Mesenchymal stem cell (in vitro differentiated cells and primary cell): Measurements from ENCODE around the gene CTBP2.
"Not testable (repeated sequence)": the region's sequence is repeated elsewhere in the genome, so short reads cannot be mapped to it uniquely, and the experiment has no call there.

Source experiments
- DNase-seq: peaks from one replicate; pipeline ENCODE4 v3.0.0-alpha.2; 2013
- H2AFZ ChIP-seq: one replicate; pipeline ENCODE4 v1.6.1; 2013; ENCODE audit warnings: low read depth, mild to moderate bottlenecking, control low read depth, inconsistent platforms, low read length, moderate library complexity
- H2AK5ac ChIP-seq: 2 replicates; pipeline ENCODE4 v1.6.1; 2013; ENCODE audit warnings: low read length, moderate library complexity, mild to moderate bottlenecking, inconsistent platforms; ENCODE audit not compliant: severe bottlenecking
- H2BK120ac ChIP-seq: one replicate; pipeline ENCODE4 v1.6.1; 2013; ENCODE audit warnings: low read depth, mild to moderate bottlenecking, inconsistent platforms, low read length, moderate library complexity
- H2BK12ac ChIP-seq, 2 experiments: one replicate each; pipeline ENCODE4 v1.6.1; 2013; ENCODE audit warnings: inconsistent platforms in 2 of 2, low read length in 2 of 2, mild to moderate bottlenecking in 2 of 2, moderate library complexity in 2 of 2, control low read depth in 1 of 2
- H2BK15ac ChIP-seq: one replicate; pipeline ENCODE4 v1.6.1; 2013; ENCODE audit warnings: mild to moderate bottlenecking, low read depth, inconsistent platforms; ENCODE audit not compliant: poor library complexity, severe bottlenecking
- H2BK5ac ChIP-seq: 2 replicates; pipeline ENCODE4 v1.6.1; 2013; ENCODE audit warnings: low read depth, mild to moderate bottlenecking, low read length, control low read depth, inconsistent platforms; ENCODE audit not compliant: poor library complexity, severe bottlenecking
- H3K14ac ChIP-seq, 2 experiments: one replicate each; pipeline ENCODE4 v1.6.1; 2013; ENCODE audit warnings: inconsistent platforms in 2 of 2, low read length in 2 of 2, control low read depth in 1 of 2, mild to moderate bottlenecking in 1 of 2, moderate library complexity in 1 of 2
- H3K18ac ChIP-seq, 2 experiments: one replicate each; pipeline ENCODE4 v1.6.1; 2013; ENCODE audit warnings: inconsistent platforms in 2 of 2, low read length in 2 of 2, control low read depth in 1 of 2, low read depth in 1 of 2, mild to moderate bottlenecking in 1 of 2
- H3K23ac ChIP-seq, 2 experiments: one replicate each; pipeline ENCODE4 v1.6.1; 2013; ENCODE audit warnings: inconsistent platforms in 2 of 2, low read length in 2 of 2, mild to moderate bottlenecking in 2 of 2, moderate library complexity in 2 of 2, control low read depth in 1 of 2
- H3K27ac ChIP-seq: 2 replicates; pipeline ENCODE4 v1.5.1; 2013; ENCODE audit warnings: mild to moderate bottlenecking, moderate library complexity, low read length, control low read depth, inconsistent platforms; ENCODE audit not compliant: poor library complexity, severe bottlenecking
- H3K27me3 ChIP-seq, 2 experiments: 2 replicates each; pipeline versions ENCODE4 v1.6.1 to v1.7.0; 2013; ENCODE audit warnings: low read length in 2 of 2, mild to moderate bottlenecking in 2 of 2, moderate library complexity in 2 of 2, control low read depth in 1 of 2, inconsistent platforms in 1 of 2; ENCODE audit not compliant: control insufficient read depth in 1 of 2, insufficient read depth in 1 of 2
- H3K36me3 ChIP-seq, 2 experiments: 2 replicates each; pipeline versions ENCODE4 v1.6.1 to v1.7.0; 2013; ENCODE audit warnings: low read length in 2 of 2, control low read depth in 1 of 2, inconsistent platforms in 1 of 2, low read depth in 1 of 2, mild to moderate bottlenecking in 1 of 2; ENCODE audit not compliant: insufficient read depth in 2 of 2, control insufficient read depth in 1 of 2
- H3K4ac ChIP-seq, 2 experiments: one replicate each; pipeline ENCODE4 v1.6.1; 2013; ENCODE audit warnings: inconsistent platforms in 2 of 2, low read length in 2 of 2, mild to moderate bottlenecking in 2 of 2, moderate library complexity in 2 of 2, control low read depth in 1 of 2, low read depth in 1 of 2
- H3K4me1 ChIP-seq: 2 replicates; pipeline ENCODE4 v1.6.1; 2013; ENCODE audit warnings: low read depth, low read length, control low read depth; ENCODE audit not compliant: control insufficient read depth, insufficient read depth
- H3K4me2 ChIP-seq: 2 replicates; pipeline ENCODE4 v1.6.1; 2013; ENCODE audit warnings: low read length, mild to moderate bottlenecking, inconsistent platforms; ENCODE audit not compliant: poor library complexity, severe bottlenecking
- H3K4me3 ChIP-seq, 2 experiments: 2 replicates each; pipeline versions ENCODE4 v1.5.1 to v1.7.0; 2013; ENCODE audit warnings: low read length in 2 of 2, mild to moderate bottlenecking in 2 of 2, control low read depth in 1 of 2, low read depth in 1 of 2; ENCODE audit not compliant: insufficient read depth in 1 of 2
- H3K79me1 ChIP-seq: replicated peaks from 2 replicates; pipeline ENCODE4 v1.6.1; 2013; ENCODE audit warnings: mild to moderate bottlenecking, control low read depth, low read length, inconsistent platforms; ENCODE audit not compliant: poor library complexity, severe bottlenecking
- H3K9ac ChIP-seq: 2 replicates; pipeline ENCODE4 v1.7.0; 2013; ENCODE audit warnings: mild to moderate bottlenecking, low read length, moderate library complexity
- H3K9me3 ChIP-seq: 2 replicates; pipeline ENCODE4 v1.7.0; 2013; ENCODE audit warnings: mild to moderate bottlenecking, low read length; ENCODE audit not compliant: control insufficient read depth
- H4K8ac ChIP-seq: one replicate; pipeline ENCODE4 v1.6.1; 2013; ENCODE audit warnings: inconsistent platforms, mild to moderate bottlenecking, low read length, moderate library complexity
- H4K91ac ChIP-seq: one replicate; pipeline ENCODE4 v1.6.1; 2013; ENCODE audit warnings: mild to moderate bottlenecking, low read length, inconsistent platforms
- WGBS: methylation state at CpG from one replicate; pipeline ENCODE4 v1.1.7; 2013; ENCODE audit warnings: mixed read lengths; 5-methylcytosine and 5-hydroxymethylcytosine counted together

Gene CTBP2

DNA sequence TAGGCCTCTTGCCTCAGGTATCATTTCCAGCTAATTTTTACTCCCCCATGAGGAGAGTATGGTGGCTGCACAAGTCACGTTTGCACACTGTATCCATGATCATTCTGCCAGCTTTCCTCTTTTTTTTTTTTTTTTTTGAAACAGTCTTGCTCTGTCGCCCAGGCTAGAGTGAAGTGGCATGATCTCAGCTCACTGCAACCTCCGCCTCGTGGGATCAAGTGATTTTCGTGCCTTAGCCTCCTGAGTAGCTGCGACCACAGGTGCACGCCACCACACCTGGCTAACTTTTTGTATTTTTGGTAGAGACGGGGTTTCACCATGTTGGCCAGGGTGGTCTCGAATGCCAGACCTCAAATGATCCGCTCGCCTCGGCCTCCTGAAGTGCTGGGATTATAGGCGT lies 77.9 kb downstream of the CTBP2 start:
- H2BK5ac ChIP-seq, H3K27ac ChIP-seq, H2BK120ac ChIP-seq, H2BK12ac ChIP-seq, H2AK5ac ChIP-seq, DNase-seq, H3K27me3 ChIP-seq, H2BK15ac ChIP-seq, H3K4me2 ChIP-seq, H2AFZ ChIP-seq, H3K4me3 ChIP-seq, H4K91ac ChIP-seq, H3K14ac ChIP-seq, H3K4ac ChIP-seq, H4K8ac ChIP-seq, H3K9me3 ChIP-seq, H3K9ac ChIP-seq, H3K23ac ChIP-seq: not testable (repeated sequence)
- Histone ChIP-seq H3K36me3 (peaks cover 15 to 29% of the 10 kb centered on the region in 2 experiments), H3K18ac (peak overlapping the region in 1 of 2 experiments; percentile 52), H3K4me1 (peaks cover 40% of the 10 kb centered on the region), H3K79me1 (peaks cover 30% of the 10 kb centered on the region)
- 95% methylated on average over 13 of the region's 13 CpGs for WGBS

DNA sequence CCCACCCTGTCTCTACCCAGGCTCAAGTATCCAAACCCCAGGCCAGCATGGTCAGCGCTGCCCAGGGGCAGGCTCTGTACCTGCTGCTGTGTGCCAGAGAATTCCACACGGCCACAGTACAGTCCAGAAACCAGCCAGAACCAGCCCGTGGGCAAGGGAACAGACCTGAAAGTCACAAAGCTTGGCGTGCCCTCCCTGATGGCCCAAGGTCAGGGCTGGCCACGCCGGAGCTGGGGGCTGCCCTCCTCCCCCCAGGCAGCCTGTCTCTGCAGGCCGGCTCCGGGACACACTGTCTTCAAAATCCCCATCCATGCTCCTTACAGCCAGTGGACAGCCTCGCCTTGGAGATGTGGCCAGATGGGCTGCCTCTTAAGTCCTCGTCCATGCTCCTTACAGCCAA lies 78.4 kb downstream of the CTBP2 start:
- H2AFZ ChIP-seq = no peak overlapping the region
- no peak overlapping the region for H2BK5ac ChIP-seq
- peak overlapping the region in 1 of 2 experiments; percentile 2 for H2BK12ac ChIP-seq
- no peak overlapping the region for H3K4me2 ChIP-seq
- H4K91ac ChIP-seq = peak overlapping the region; percentile 37
- no peak overlapping the region for H3K4me3 ChIP-seq
- peak overlapping the region in 1 of 2 experiments; percentile 44 for H3K14ac ChIP-seq
- H3K4ac ChIP-seq = peak overlapping the region in 1 of 2 experiments; percentile 43
- peak overlapping the region; percentile 39 for H2BK15ac ChIP-seq
- no peaks in the 10 kb centered on the region for H3K9me3 ChIP-seq
- H3K18ac ChIP-seq = peak overlapping the region in 1 of 2 experiments; percentile 1
- H2BK120ac ChIP-seq = no peak overlapping the region
- H3K23ac ChIP-seq = no peak overlapping the region
- no peaks in the 10 kb centered on the region for H3K27me3 ChIP-seq
- H3K36me3 ChIP-seq = peaks cover 11 to 30% of the 10 kb centered on the region in 2 experiments
- peaks cover 40% of the 10 kb centered on the region for H3K4me1 ChIP-seq
- H3K27ac ChIP-seq = no peak overlapping the region
- H3K79me1 ChIP-seq = peaks cover 34% of the 10 kb centered on the region
- 95% methylated on average over 10 of the region's 10 CpGs for whole genome bisulfite sequencing
- peak overlapping the region; percentile 38 for H2AK5ac ChIP-seq
- no peak for DNase-seq
- no peak overlapping the region for H4K8ac ChIP-seq
- H3K9ac ChIP-seq = no peak overlapping the region

DNA sequence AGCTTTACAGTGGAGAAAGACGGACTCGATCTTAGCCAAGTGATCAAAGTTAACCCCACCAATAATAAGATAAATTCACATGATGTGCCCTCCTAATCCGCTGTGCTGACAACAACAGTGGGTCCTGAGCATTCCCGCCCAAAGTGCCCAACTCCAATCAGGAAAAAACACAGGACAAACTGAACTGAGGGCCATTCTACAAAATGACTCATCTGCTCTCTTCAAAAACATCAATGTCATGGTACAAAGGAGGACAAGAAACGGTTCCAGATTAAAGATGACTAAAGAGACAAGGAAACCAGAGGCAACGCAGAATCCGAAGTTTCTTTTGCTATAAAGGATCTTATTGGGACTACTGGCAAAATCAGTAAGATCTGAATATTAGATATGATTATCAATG lies 79.4 kb downstream of the CTBP2 start:
- H3K4me2 ChIP-seq = no peak overlapping the region
- no peak overlapping the region for H2BK15ac ChIP-seq
- no peak overlapping the region for H3K14ac ChIP-seq
- peaks cover 42% of the 10 kb centered on the region for H3K79me1 ChIP-seq
- no peak overlapping the region for H3K4me3 ChIP-seq
- no peak overlapping the region for H3K4ac ChIP-seq
- DNase-seq = peak; percentile 36
- H3K9me3 ChIP-seq = no peaks in the 10 kb centered on the region
- H3K18ac ChIP-seq = no peak overlapping the region
- no peak overlapping the region for H3K27ac ChIP-seq
- H4K91ac ChIP-seq = no peak overlapping the region
- H3K27me3 ChIP-seq = no peaks in the 10 kb centered on the region
- H3K4me1 ChIP-seq = peaks cover 45% of the 10 kb centered on the region
- no peak overlapping the region for H3K23ac ChIP-seq
- H2AK5ac ChIP-seq = no peak overlapping the region
- no peak overlapping the region for H4K8ac ChIP-seq
- WGBS = 81% methylated on average over 6 of the region's 7 CpGs
- peaks cover 11 to 33% of the 10 kb centered on the region in 2 experiments for H3K36me3 ChIP-seq
- H3K9ac ChIP-seq = no peak overlapping the region
- H2BK5ac ChIP-seq = no peak overlapping the region
- no peak overlapping the region for H2BK12ac ChIP-seq
- no peak overlapping the region for H2AFZ ChIP-seq
- no peak overlapping the region for H2BK120ac ChIP-seq

DNA sequence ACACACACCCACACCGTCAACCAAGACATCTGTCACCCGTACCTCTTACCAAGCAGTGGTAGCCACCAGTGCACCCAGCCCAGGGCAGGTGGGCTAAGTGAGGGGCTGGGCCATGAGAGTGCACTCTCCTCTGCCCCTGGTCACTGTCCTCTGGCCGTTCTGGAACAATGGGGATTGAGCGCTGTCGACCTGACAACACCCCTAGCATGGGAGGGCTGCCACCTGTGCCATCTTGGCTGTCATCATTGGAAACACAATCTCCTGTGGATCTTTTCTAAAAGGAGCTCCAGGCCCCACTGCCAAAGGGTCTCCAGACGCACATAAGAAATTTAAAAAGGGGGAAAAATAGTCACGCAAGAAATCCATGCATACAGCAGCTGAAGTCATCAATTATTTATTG lies 80.1 kb downstream of the CTBP2 start:
- H3K4me1 ChIP-seq = peaks cover 40% of the 10 kb centered on the region
- no peak overlapping the region for H3K4me3 ChIP-seq
- WGBS = 96% methylated on average over 7 of the region's 7 CpGs
- H3K18ac ChIP-seq = no peak overlapping the region
- DNase-seq = no peak
- H2BK15ac ChIP-seq = no peak overlapping the region
- no peak overlapping the region for H2BK5ac ChIP-seq
- no peaks in the 10 kb centered on the region for H3K27me3 ChIP-seq
- no peak overlapping the region for H2BK120ac ChIP-seq
- no peak overlapping the region for H3K4ac ChIP-seq
- H3K9me3 ChIP-seq = no peaks in the 10 kb centered on the region
- H2AK5ac ChIP-seq = peak overlapping the region; percentile 46
- peaks cover 45% of the 10 kb centered on the region for H3K79me1 ChIP-seq
- H3K14ac ChIP-seq = peak overlapping the region in 1 of 2 experiments; percentile 66
- no peak overlapping the region for H2BK12ac ChIP-seq
- peak overlapping the region; percentile 7 for H4K8ac ChIP-seq
- H3K27ac ChIP-seq = no peak overlapping the region
- H2AFZ ChIP-seq = no peak overlapping the region
- H3K36me3 ChIP-seq = peaks cover 11 to 33% of the 10 kb centered on the region in 2 experiments
- peak overlapping the region; percentile 72 for H4K91ac ChIP-seq
- H3K23ac ChIP-seq = no peak overlapping the region
- H3K4me2 ChIP-seq = no peak overlapping the region
- no peak overlapping the region for H3K9ac ChIP-seq
